ENCODE data around the gene PLPPR4.

The PLPPR4 gene, protein sequence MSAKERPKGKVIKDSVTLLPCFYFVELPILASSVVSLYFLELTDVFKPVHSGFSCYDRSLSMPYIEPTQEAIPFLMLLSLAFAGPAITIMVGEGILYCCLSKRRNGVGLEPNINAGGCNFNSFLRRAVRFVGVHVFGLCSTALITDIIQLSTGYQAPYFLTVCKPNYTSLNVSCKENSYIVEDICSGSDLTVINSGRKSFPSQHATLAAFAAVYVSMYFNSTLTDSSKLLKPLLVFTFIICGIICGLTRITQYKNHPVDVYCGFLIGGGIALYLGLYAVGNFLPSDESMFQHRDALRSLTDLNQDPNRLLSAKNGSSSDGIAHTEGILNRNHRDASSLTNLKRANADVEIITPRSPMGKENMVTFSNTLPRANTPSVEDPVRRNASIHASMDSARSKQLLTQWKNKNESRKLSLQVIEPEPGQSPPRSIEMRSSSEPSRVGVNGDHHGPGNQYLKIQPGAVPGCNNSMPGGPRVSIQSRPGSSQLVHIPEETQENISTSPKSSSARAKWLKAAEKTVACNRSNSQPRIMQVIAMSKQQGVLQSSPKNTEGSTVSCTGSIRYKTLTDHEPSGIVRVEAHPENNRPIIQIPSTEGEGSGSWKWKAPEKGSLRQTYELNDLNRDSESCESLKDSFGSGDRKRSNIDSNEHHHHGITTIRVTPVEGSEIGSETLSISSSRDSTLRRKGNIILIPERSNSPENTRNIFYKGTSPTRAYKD

DNA sequence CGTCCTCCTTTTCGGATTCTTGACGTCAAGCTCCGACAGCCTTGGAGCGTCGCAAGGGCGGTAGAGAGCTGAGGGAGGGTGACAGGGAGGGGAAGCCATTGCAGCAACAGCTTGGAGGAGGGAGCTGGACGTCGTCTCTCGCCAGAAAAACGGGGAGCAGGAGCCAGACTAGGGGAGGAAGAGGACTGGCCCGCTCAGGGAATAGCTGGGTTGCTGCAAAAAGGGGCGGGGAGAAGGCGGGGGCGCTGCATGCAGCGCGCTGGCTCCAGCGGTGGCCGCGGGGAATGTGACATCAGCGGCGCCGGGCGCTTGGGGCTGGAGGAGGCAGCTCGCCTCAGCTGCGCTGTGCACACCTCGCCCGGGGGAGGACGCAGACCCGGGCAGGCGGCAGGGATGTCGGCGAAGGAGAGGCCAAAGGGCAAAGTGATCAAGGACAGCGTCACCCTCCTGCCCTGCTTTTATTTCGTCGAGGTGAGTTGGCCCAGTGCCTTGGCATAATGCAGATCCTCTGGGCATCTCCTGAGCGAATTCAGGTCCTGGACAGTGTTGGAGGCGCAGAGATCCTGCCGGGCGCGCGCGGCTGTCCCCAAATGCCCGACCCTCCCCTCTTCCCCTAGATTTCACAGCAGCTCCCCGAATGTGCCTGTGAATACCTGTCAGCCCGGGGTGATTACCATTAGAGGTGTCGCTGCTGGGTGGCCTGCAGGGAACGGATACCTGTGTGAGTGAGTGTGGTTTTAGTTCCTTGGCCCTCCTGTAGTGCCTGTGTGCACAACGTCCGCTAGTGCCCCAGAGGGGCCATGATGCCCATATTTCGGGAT, at the start of gene PLPPR4:
Gene PLPPR4, plus strand, starts transcription at position 292 of the 821 bp plus-strand sequence. Its CDS starts 102 bp downstream, at position 394.
- H3K4me3 ChIP-seq (ENCODE audit: low read depth, low read length) = peak within 1 kb of the TSS; percentile 59
- no peaks in the 10 kb centered on the region for H3K27me3 ChIP-seq (replicated peaks)
- in situ Hi-C loops (cut with HindIII; ENCODE audit: low pct_ligation_motif_present, low sequenced_read_pairs) = no loop called here
- H3K27ac ChIP-seq = no peak within 1 kb of the TSS
- TF ChIP-seq, protein P1, sequence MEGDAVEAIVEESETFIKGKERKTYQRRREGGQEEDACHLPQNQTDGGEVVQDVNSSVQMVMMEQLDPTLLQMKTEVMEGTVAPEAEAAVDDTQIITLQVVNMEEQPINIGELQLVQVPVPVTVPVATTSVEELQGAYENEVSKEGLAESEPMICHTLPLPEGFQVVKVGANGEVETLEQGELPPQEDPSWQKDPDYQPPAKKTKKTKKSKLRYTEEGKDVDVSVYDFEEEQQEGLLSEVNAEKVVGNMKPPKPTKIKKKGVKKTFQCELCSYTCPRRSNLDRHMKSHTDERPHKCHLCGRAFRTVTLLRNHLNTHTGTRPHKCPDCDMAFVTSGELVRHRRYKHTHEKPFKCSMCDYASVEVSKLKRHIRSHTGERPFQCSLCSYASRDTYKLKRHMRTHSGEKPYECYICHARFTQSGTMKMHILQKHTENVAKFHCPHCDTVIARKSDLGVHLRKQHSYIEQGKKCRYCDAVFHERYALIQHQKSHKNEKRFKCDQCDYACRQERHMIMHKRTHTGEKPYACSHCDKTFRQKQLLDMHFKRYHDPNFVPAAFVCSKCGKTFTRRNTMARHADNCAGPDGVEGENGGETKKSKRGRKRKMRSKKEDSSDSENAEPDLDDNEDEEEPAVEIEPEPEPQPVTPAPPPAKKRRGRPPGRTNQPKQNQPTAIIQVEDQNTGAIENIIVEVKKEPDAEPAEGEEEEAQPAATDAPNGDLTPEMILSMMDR (IDR thresholded peaks at IDR 0.05; ENCODE audit: low read depth, low read length, missing control alignments) = peak; percentile 11
- DNase-seq = peak; percentile 23
- H3K36me3 ChIP-seq (replicated peaks) = no peaks in the 10 kb centered on the region

DNA sequence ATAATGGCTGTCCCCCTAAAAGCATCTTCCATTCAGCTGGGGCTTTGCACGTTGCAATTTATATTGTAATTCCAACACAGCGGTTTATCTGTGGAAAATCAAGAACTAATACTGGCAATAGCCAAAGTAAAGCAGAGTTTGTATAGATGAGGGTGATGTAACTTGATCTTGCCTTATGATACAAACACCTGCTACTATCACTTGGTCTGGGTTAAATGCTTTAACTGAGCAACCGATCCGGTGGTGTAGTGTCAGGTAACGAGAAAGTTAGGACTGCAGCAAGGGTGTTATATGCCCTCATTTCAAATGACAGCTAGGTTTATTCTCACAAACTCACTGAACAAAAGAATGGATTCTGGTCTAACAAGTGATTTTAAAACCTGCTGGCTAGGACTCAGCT, 47.3 kb upstream of the PLPPR4 start:
- no peak overlapping the region for H3K4me3 ChIP-seq (ENCODE audit: low read depth, low read length)
- TF ChIP-seq, protein P1 (IDR thresholded peaks at IDR 0.05; ENCODE audit: low read depth, low read length, missing control alignments) = no peak
- H3K36me3 ChIP-seq (replicated peaks) = no peaks in the 10 kb centered on the region
- DNase-seq = no peak
- no peak overlapping the region for H3K27ac ChIP-seq
- no peaks in the 10 kb centered on the region for H3K27me3 ChIP-seq (replicated peaks)
- in situ Hi-C loops (cut with HindIII; ENCODE audit: low pct_ligation_motif_present, low sequenced_read_pairs) = no loop called here

- no peak for DNase-seq
- Histone ChIP-seq H3K27ac (no peak overlapping the region), H3K4me3 (ENCODE audit: low read depth, low read length) (no peak overlapping the region), H3K27me3 (replicated peaks) (no peaks in the 10 kb centered on the region), H3K36me3 (replicated peaks) (no peaks in the 10 kb centered on the region)
- in situ Hi-C loops (cut with HindIII; ENCODE audit: low pct_ligation_motif_present, low sequenced_read_pairs) = no loop called here
- TF ChIP-seq, protein P1 (IDR thresholded peaks at IDR 0.05; ENCODE audit: low read depth, low read length, missing control alignments) = no peak
Observed at GRCh38 chr1:99217599-99217998, 46.7 kb upstream of the PLPPR4 start.

- Histone ChIP-seq H3K36me3 (replicated peaks) (no peaks in the 10 kb centered on the region), H3K4me3 (ENCODE audit: low read depth, low read length) (no peak overlapping the region), H3K27me3 (replicated peaks) (no peaks in the 10 kb centered on the region), H3K27ac (no peak overlapping the region)
- in situ Hi-C loops (cut with HindIII; ENCODE audit: low pct_ligation_motif_present, low sequenced_read_pairs) = no loop called here
- DNase-seq = no peak
- TF ChIP-seq, protein P1 (IDR thresholded peaks at IDR 0.05; ENCODE audit: low read depth, low read length, missing control alignments) = no peak
Observed at GRCh38 chr1:99218572-99218971, 45.7 kb upstream of the PLPPR4 start.

- in situ Hi-C loops (cut with HindIII; ENCODE audit: low pct_ligation_motif_present, low sequenced_read_pairs) = no loop called here
- no peak overlapping the region for H3K27ac ChIP-seq
- no peak overlapping the region for H3K4me3 ChIP-seq (ENCODE audit: low read depth, low read length)
- no peaks in the 10 kb centered on the region for H3K36me3 ChIP-seq (replicated peaks)
- TF ChIP-seq, protein P1 (IDR thresholded peaks at IDR 0.05; ENCODE audit: low read depth, low read length, missing control alignments) = no peak
- DNase-seq = no peak
- H3K27me3 ChIP-seq (replicated peaks) = no peaks in the 10 kb centered on the region
Observed at GRCh38 chr1:99218999-99219398, 45.3 kb upstream of the PLPPR4 start.
